Tibial nerve (tissue), 4 donors: ENCODE data around the gene PPM1K. TPM values are rescaled to one million over a fixed set of nuclear protein-coding genes. Genes with fewer than 3 reads are reported as not detected.

Source experiments
- DNase-seq, 2 donors: peaks; one replicate each; pipeline ENCODE4 v3.0.0-alpha.2; 2019; ENCODE audit warnings: low spot score in 2 of 2
- H3K27ac ChIP-seq, 4 donors: fragments of 200-600 bp; sonication (generic) in 3 of 4; one replicate each; pipeline ENCODE4 v1.5.1; 2017 to 2019; ENCODE audit warnings: mild to moderate bottlenecking in 1 of 4
- H3K27me3 ChIP-seq, 2 donors: fragments of 200-600 bp; sonication (generic) in 1 of 2; one replicate each; pipeline versions ENCODE4 v1.5.1 to v1.6.0; 2017 to 2019
- H3K36me3 ChIP-seq, 3 donors: fragments of 200-600 bp; sonication (generic); one replicate each; pipeline ENCODE4 v1.5.1; 2018 to 2019
- H3K4me1 ChIP-seq, 4 donors: fragments of 200-600 bp; sonication (generic) in 3 of 4; one replicate each; pipeline ENCODE4 v1.5.1; 2017 to 2019
- H3K4me3 ChIP-seq, 4 donors: fragments of 200-600 bp; sonication (generic) in 3 of 4; one replicate each; pipeline ENCODE4 v1.5.1; 2017 to 2019; ENCODE audit warnings: mild to moderate bottlenecking in 1 of 4, moderate library complexity in 1 of 4
- H3K9me3 ChIP-seq, 4 donors: fragments of 200-600 bp; sonication (generic) in 3 of 4; one replicate each; pipeline ENCODE4 v1.5.1; 2017 to 2019
- CTCF ChIP-seq, 5 experiments: fragments of 200-600 bp in 3 of 5; fragments of 450-650 bp in 2 of 5; sonication (generic) in 3 of 5; IDR thresholded peaks; one replicate each; pipeline ENCODE4 v1.5.1; 2016 to 2019; ENCODE audit warnings: antibody characterized with exemption in 5 of 5, mild to moderate bottlenecking in 3 of 5, moderate library complexity in 2 of 5
- EP300 ChIP-seq, 2 donors: sonication (generic); formaldehyde crosslinking; IDR thresholded peaks; one replicate each; pipeline ENCODE4 v1.6.1; 2017; ENCODE audit warnings: antibody characterized with exemption in 2 of 2, mild to moderate bottlenecking in 1 of 2
- POLR2A ChIP-seq, 2 donors: fragments of 450-650 bp; IDR thresholded peaks; one replicate each; pipeline ENCODE4 v1.6.1; 2017; ENCODE audit warnings: antibody characterized with exemption in 2 of 2, mild to moderate bottlenecking in 2 of 2, moderate library complexity in 2 of 2
- WGBS, 2 donors: methylation state at CpG; one replicate each; pipeline ENCODE4 v1.1.5; 2018; 5-methylcytosine and 5-hydroxymethylcytosine counted together
- total RNA-seq, 4 donors: library from RNA; depleted of rRNA; stranded (reverse); fragments of >200 nt; gene quantifications; one replicate each; pipeline ENCODE4 v1.1.0, GENCODE V29; 2016

PPM1K gene
- total RNA-seq, result 10 to 100 TPM; 35.1 to 84.3 (median 71.1) TPM

DNA sequence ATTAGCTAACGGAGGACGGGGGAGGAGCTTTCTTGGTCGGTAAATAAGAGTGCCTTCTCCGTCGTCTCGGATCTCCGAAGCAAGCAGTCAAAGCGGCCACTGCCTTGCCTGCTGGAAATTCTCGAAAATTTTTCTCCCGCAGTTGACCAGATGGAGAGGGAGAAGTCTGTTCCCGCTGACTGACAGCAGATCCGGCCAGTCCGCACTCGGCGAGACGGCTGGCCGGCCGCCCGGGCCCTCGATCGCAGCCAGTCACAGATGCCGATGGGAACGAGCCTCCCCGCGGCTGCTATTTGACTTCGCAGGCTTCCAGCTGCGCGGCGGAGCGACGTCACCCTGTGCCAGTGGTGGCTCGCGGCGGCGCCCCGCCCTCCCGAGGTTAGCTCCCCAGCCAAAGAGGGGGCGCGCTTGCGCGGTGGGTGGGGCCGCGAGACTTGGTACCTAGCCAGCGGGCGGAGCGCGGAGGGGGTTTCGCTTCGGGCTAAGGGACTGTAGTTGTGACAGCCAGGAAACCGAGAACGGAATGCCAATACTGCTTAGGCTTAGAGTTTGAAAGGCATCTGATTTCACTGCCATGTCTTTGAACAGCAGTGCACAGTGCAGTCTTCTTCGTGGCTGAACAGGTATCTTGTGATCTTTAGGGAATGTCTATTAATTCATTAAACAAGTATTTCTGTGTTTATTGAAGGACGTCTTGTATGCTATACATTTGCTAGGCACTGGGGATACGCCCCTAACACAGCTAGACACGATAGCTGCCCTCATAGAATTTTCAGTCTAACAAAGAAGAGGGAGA is at the start of gene PPM1K:
Gene PPM1K (minus strand): TSS at position 123 of the 796 bp plus-strand sequence. CDS start 5,978 bp downstream, outside the sequence.
- TF ChIP-seq CTCF (IDR thresholded peaks at IDR 0.05) (peak in 4 of 5 experiments; percentile 2 to 54 (median 47)), POLR2A (IDR thresholded peaks at IDR 0.05) (peak; percentile 94 to 95), EP300 (IDR thresholded peaks at IDR 0.05) (peak; percentile 97 to 98)
- H3K36me3 ChIP-seq, result no peaks in the 10 kb centered on the region
- WGBS, 2 donors, result 0% methylated on average over 27 to 44 of the region's 55 CpGs

DNA sequence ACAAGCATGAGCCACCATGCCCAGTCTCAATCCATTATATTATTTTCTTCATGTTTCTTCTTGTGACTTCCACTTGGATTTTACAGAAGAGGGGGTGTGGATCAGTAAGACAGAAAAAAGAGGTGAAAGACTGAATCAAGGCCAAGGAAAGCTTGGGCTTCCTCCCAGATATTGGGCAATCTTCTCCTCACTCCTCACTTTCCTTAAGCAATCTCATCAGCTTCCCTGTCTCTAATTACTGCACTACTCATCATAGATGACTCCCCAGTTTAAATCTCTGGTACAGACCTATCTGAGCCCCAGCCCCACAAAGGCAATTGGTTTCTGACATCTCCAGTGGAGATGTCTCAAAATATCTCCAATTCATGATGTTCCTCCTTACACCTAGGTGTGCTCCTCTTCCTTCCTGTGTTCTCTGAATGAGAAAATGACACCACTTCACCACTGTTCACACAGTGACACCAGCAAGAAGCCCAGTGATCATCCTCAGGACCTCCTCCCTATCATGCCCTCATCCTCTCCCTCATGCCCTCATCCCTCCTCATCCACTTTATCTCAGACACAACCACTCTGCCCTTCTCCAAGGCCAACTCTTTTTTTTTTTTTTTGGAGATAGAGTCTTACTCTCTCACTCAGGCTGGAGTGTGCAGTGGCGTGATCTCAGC is 49.5 kb upstream of the PPM1K start:
- no peak for TF ChIP-seq CTCF (IDR thresholded peaks at IDR 0.05)
- no peak for TF ChIP-seq EP300 (IDR thresholded peaks at IDR 0.05)
- no peak for TF ChIP-seq POLR2A (IDR thresholded peaks at IDR 0.05)
- Histone ChIP-seq H3K27ac (no peak overlapping the region), H3K4me3 (no peak overlapping the region), H3K36me3 (no peaks in the 10 kb centered on the region), H3K4me1 (no peaks in the 10 kb centered on the region), H3K27me3 (no peaks in the 10 kb centered on the region), H3K9me3 (no peaks in the 10 kb centered on the region)
- WGBS, 2 donors, result 93 to 97% methylated on average over 1 of the region's 1 CpG
- no peak for DNase-seq

More for the DNA sequence above, at the start of gene PPM1K:
- Histone ChIP-seq H3K9me3 (no peaks in the 10 kb centered on the region), H3K27ac (peak within 1 kb of the TSS; percentile 97 to 100 (median 99)), H3K4me3 (peak within 1 kb of the TSS; percentile 66 to 94 (median 86)), H3K27me3 (no peaks in the 10 kb centered on the region), H3K4me1 (peaks cover 0 to 57% (median 18%) of the 10 kb centered on the region in 4 donors)
- peak; percentile 98 to 99 for DNase-seq

DNA sequence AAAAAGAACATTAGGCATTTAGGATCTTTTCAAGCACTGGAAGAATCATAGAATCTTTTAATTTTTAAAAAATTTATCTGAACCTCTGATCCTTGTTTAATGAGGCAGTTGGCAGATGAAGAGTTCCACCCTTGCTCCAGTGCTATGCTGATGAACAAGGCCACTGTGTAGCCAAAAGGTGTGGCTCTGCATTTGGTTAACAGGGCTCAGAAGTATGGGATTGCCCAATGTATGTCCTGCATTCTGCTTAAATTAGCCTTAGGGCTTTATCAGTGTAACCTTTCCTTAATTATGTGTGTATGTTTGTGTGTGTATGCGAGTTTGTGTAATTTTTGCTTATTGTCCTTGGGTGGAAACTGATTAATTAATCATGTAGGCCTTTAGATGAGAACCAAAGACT is 43.3 kb upstream of the PPM1K start:
- TF ChIP-seq CTCF (IDR thresholded peaks at IDR 0.05) (no peak), EP300 (IDR thresholded peaks at IDR 0.05) (no peak), POLR2A (IDR thresholded peaks at IDR 0.05) (no peak)
- no peaks in the 10 kb centered on the region for H3K9me3 ChIP-seq
- H3K4me1 ChIP-seq, result no peaks in the 10 kb centered on the region
- H3K27me3 ChIP-seq, result no peaks in the 10 kb centered on the region
- WGBS, 2 donors, result 86 to 87% methylated on average over 1 of the region's 1 CpG
- H3K27ac ChIP-seq, result no peak overlapping the region
- no peak overlapping the region for H3K4me3 ChIP-seq
- no peak for DNase-seq
- H3K36me3 ChIP-seq, result no peaks in the 10 kb centered on the region

DNA sequence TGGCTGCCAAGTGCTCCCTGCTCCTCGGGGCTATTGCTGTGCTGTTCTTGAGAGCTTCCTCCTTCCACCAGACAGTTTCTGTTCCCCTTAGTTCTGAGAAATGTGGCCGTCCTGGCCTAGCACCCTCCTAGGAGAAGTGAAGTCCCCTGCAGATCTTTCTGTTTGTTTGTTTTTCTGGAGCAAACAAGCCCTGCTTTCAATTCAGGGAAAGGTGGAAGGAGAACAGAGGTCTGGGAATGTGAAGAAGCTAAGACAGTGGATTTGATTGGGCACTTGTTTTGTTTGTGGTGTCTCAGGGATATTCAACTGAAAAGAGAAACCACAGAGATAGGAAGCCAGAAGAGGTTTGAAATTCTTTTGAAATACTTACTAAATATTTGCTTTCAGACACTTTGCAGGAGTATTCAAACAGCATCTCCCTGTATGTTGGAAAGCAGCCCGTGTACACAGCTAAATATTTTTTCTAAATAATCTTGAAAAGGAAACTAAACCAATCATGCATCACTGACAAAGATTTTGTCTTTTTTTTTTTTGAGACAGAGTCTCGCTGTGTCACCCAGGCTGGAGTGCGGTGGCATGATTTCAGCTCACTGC is 36.5 kb upstream of the PPM1K start:
- WGBS, 2 donors, result 38 to 48% methylated on average over 5 of the region's 5 CpGs

More for the DNA sequence above, 36.5 kb upstream of the PPM1K start:
- no peak for TF ChIP-seq POLR2A (IDR thresholded peaks at IDR 0.05)
- TF ChIP-seq CTCF (IDR thresholded peaks at IDR 0.05), result no peak
- no peak for TF ChIP-seq EP300 (IDR thresholded peaks at IDR 0.05)
- no peaks in the 10 kb centered on the region for H3K36me3 ChIP-seq
- H3K9me3 ChIP-seq, result no peaks in the 10 kb centered on the region
- H3K4me1 ChIP-seq, result peaks cover 0 to 5% (median 0%) of the 10 kb centered on the region in 4 donors
- H3K27ac ChIP-seq, result peak overlapping the region in 3 of 4 donors; percentile 9 to 71 (median 64)
- peak overlapping the region in 1 of 4 donors; percentile 8 for H3K4me3 ChIP-seq
- no peaks in the 10 kb centered on the region for H3K27me3 ChIP-seq
- peak in 1 of 2 donors; percentile 6 for DNase-seq
